HG03175 (cell line): ENCODE measurements around the gene MRPL20.
A peak's percentile ranks its signal among the peaks of the same experiment; 100 is the strongest.
"Not testable (repeated sequence)": the region's sequence is repeated elsewhere in the genome, so short reads cannot be mapped to it uniquely, and the experiment has no call there.

Source experiments
- ATAC-seq: cut with Tn5 transposase; IDR thresholded peaks from one replicate; pipeline ENCODE4 v1.9.1; 2021; ENCODE audit warnings: mild to moderate bottlenecking, moderate library complexity; ENCODE audit not compliant: unreplicated experiment

The MRPL20 gene

DNA sequence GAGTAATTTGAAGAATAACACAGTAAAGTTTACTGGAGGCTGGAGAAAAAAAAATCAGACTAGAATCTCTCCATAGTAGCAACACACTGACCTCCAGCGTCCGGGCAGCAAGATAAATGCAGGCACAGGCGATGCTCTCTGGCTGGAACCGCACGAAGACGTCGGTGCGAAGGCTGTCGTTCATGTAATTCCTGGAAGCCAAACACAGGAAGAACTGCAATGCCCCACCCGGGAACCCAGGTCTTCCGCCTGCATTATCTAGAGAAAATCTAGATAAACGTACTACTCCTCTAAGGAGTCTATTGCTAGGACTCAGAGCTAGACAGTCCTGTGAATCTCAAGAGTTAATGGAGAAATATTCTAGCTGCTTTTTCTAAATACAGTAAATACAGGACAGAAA lies 16.4 kb downstream of the MRPL20 start:
- ATAC-seq = no peak

- ATAC-seq = no peak
Measured at GRCh38 chr1:1388078-1388472, 19.0 kb downstream of the MRPL20 start.

DNA sequence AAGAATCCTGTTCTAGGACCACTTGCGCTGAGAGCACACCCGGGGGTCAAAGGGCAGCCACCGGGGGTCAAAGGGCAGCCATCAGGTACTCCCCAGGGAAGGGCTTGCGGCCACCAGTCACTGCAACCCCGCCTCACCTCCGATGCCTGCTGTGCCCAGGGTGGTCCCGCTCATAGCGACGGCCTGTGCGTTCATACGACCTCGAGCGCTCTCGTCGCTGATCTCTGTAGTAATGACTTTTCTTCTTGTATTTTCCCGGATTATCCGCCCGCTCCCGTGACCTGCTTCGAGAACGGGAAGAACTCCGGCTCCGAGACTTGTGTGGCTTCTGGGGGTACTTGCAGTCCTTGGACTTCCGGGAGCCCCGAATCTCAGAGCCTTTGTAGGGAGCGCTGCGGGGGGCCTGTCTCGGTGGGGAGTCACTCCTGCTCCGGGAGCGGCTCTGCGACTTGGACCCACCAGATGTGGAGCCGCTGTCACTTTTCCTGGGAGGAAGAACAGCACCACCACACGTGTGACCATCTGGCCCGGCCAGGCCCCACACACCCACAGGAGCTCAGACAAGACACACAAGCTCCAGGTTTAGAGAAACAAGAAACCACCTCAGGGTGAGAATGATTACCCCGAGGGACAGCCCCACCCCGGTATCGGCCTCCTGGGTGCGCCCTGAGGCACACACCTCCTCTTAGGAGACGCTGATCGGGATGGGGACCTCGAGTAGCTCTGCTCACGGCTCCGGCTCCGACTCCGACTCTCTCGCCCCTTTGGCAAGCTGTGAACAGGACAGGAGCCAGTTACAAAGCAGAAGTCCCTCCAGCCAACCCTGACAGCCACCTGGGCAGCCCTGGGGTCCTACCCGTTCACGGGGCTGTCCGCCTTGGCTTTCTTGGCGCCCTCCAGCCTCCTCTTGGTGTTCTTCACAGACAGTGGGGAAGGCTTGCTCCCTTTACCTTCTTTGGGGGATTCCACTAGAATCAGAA lies 19.7 kb downstream of the MRPL20 start:
- no peak for ATAC-seq

DNA sequence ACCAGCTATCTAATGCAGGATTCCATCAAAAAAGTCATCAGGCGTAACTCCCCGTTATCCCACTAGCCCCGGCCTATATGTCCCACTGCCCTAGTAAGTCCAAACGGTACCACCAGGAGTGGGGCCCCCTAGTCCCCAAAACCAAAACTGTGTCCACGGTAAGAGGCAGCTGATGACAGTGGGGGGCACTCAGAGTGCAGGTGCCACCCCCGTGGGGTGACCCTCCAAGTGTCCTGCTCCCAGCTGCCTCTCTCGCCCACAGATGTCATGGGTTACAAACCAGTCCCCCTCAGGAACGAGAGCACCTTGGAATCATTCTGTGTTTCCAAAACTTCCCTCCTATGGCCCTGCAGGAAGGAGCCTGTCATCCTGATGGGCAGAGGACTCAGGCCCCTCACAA lies 21.2 kb downstream of the MRPL20 start:
- no peak for ATAC-seq

GRCh38 chr1:1385339-1385738 lies 21.8 kb downstream of the MRPL20 start:
- not testable (repeated sequence) for ATAC-seq

- no peak for ATAC-seq
Measured at GRCh38 chr1:1381294-1381693, 25.8 kb downstream of the MRPL20 start.

- no peak for ATAC-seq
Measured at GRCh38 chr1:1380860-1381259, 26.2 kb downstream of the MRPL20 start.

- ATAC-seq = no peak
Measured at GRCh38 chr1:1377540-1378205, 29.4 kb downstream of the MRPL20 start.

DNA sequence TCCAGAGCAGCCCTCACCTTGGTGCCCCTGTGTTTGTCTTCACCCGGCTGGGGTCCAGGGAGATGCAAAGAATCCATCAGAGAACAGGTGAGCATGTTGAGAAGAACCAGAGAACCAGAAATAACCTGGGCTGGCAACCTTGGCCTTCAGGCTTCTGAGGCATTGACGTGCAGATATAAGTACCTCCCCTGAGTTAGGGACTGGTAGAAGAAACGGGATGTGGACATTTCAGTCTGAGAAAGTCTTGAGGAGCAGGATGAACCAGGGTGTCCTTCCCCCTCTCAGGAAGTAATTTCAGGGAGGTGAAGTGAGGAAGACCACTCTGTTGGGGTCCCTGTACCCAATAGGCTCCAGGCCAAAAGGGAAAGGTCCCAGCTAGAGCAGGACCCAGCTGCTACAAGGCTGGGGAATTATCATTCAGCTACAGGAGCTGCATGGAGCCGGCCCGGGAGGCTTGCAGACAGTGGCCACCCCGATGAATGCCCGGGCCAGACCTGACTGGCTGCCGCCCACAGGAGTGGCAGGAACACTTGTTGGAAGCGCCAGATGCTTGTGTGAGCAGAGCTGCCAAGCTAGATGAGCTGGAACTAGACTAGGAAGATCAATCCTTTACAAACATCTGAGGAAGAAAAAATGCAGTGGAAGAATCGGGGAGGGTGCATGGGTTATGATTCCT lies 30.4 kb downstream of the MRPL20 start:
- no peak for ATAC-seq

DNA sequence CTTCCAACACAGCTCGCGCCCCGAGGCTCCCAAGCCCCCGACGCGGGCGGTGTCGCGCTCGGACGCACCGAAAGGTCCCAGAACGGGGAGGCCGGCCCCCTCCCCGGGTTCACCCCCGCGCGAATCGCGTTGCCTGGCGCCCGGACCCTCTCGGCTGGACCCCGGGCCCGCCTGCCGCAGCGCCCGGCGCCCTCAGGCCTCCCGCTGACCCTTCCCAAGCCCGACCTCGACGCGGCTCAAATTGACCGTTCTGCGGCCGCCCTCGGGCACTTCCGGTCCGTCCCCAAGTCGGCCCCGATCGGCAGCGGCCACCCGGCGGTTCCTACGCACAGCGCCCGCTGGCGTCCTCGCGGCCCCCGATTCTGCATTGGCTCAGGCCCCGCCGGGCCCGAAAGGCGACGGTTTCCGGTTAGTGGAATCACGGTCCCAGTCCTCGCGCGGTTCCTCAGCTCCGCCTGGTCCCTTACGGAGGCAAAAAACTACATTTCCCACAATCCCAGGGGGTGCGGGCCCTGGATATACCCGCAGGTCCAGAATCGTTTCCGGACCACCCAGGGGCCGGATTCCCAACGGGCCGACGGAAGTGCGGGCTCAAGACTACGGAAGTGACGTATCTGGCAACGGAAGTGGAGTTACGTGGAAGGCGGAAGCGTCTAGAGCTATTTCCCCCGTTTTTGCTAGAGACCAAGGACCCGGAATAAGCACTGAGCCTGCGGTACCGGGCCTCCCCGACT lies 32.0 kb downstream of the MRPL20 start, which contains the start of gene AURKAIP1:
TSS of gene AURKAIP1 (minus strand) at position 279 of the 734 bp plus-strand sequence. CDS start 451 bp downstream, outside the sequence.
- peak; percentile 91 for ATAC-seq

DNA sequence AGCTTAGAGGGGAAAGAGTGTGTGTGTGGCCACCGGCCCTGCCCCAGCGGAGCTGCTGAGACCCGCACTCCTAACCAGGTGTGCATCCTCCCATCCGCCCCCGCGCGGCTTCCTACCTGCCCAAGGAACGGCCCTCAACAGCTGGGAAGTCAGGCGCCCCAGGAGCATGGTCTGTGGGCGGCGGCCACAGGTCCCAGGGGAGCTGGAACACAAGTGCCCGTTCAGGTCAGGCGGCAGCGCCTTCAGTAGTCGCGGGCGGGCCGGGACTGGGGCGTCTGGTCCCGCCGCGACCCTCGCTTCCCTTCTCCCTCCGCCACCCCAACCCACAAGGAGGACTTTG lies 32.5 kb downstream of the MRPL20 start:
- ATAC-seq = peak; percentile 3

DNA sequence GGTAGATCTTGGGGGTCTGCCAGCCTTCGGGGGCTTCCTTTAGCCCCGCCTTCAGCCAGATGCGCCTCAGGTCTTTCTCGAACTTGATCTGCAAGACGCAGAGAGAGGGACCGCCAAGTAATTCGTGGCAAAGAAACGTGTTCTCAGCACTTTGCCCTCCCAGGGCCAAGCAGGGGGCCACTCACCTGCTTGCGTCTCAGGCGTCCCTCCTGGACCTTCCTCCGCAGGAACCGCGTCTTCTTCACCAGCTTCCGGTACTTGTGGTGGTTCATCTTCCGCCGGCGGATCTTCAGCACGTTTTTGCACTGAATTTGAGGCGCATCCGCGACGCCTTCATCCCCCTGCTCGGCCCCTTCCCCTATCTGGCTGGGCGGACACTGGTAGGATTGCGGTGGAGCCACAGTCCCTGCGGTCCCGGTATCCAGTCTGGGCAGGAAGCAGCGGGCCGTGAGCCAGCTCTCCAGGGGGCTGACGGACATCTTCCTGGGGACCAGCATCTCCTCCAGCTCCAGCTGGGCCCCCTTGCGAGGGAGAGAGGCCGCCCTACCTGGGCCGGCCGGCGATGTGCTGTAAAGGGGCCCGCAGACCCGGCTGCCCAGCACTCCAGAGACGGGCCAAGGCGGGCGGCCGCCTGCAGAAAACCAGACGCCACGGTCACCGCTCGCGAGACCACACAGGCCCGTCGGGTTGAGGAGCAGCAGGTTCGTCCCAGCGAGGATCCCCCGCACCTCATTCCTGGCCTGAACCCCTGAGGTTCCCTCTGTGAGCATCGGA lies 33.1 kb downstream of the MRPL20 start:
- no peak for ATAC-seq

GRCh38 chr1:1373051-1373814 lies 33.9 kb downstream of the MRPL20 start:
- no peak for ATAC-seq

GRCh38 chr1:1371746-1372711 lies 35.1 kb downstream of the MRPL20 start:
- ATAC-seq = no peak

- ATAC-seq = no peak
Measured at GRCh38 chr1:1371364-1371745, 35.7 kb downstream of the MRPL20 start.

- no peak for ATAC-seq
Measured at GRCh38 chr1:1370771-1371300, 36.3 kb downstream of the MRPL20 start.

DNA sequence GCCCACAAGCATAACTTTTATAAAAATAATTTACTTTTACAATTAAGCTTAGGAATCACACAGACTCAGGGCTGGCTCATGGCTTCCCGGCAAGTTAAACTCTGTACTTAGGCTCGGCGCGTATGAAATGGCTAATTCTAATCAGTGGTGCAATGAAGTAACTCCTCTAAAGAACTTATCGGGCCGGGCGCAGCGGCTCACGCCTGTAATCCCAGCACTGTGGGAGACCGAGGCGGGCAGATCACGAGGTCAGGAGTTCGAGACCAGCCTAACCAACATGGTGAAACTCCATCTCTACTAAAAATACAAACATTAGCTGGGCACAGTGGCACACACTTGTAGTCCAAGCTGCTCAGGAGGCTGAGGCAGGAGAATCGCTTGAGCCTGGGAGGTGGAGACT lies 37.0 kb downstream of the MRPL20 start:
- not testable (repeated sequence) for ATAC-seq

DNA sequence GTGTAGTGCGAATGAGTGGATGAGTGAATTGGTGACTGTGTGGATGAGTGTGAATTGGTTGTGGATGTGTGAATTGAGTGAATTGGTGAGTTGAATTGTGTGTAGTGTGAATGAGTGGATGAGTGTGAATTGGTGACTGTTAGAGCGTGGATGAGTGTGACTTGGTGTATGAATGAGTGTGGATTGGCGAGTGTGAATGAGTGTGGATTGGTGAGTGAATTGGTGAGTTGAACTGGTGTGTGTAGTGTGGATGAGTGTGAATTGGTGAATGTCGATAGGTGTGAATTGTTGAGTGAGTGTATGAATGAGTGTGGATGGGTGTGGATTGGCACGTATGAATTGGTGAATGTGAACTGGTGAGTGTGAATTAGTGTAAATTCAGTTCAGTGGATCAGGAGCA lies 39.8 kb downstream of the MRPL20 start:
- ATAC-seq = no peak
